WI38 (cell line): ENCODE results near the gene ZNF574.
A peak's percentile ranks its signal among the peaks of the same experiment; 100 is the strongest.

ENCODE experiments used
- H3K4me3 ChIP-seq: 2 replicates; pipeline ENCODE4 v1.5.1; 2011; ENCODE audit warnings: low read depth, mild to moderate bottlenecking, control low read depth, low read length
- CTCF ChIP-seq: IDR thresholded peaks from 2 replicates; pipeline ENCODE4 v1.5.1; 2012; ENCODE audit warnings: low read depth, mild to moderate bottlenecking, control low read depth, low read length

The ZNF574 gene

GRCh38 chr19:42080764-42081375 lies 4.9 kb downstream of the ZNF574 start:
- no peak overlapping the region for H3K4me3 ChIP-seq
- TF ChIP-seq CTCF = no peak

- TF ChIP-seq CTCF = peak; percentile 69
- H3K4me3 ChIP-seq = no peak overlapping the region
These were observed 5.7 kb downstream of the ZNF574 start for GRCh38 chr19:42081584-42082203.

GRCh38 chr19:42083537-42083936 lies 7.6 kb downstream of the ZNF574 start:
- no peak for TF ChIP-seq CTCF
- H3K4me3 ChIP-seq = no peak overlapping the region

GRCh38 chr19:42086188-42086736 lies 10.3 kb downstream of the ZNF574 start:
- no peak overlapping the region for H3K4me3 ChIP-seq
- no peak for TF ChIP-seq CTCF

GRCh38 chr19:42086770-42087550 lies 11.0 kb downstream of the ZNF574 start:
- no peak overlapping the region for H3K4me3 ChIP-seq
- TF ChIP-seq CTCF = no peak

- peak overlapping the region; percentile 32 for H3K4me3 ChIP-seq
- TF ChIP-seq CTCF = no peak
These were observed 12.7 kb downstream of the ZNF574 start for GRCh38 chr19:42088471-42089190.
